NCI-H510A treated with DMSO at 0.1 percent for 48 hours (cell line): ENCODE data around the gene NAV1.
"Not testable (repeated sequence)": the region's sequence is repeated elsewhere in the genome, so short reads cannot be mapped to it uniquely, and the experiment has no call there.

Experiments
- DNase-seq: peaks from one replicate; lab custom pipeline; 2025; lab: John Stamatoyannopoulos, UW

Gene NAV1, protein sequence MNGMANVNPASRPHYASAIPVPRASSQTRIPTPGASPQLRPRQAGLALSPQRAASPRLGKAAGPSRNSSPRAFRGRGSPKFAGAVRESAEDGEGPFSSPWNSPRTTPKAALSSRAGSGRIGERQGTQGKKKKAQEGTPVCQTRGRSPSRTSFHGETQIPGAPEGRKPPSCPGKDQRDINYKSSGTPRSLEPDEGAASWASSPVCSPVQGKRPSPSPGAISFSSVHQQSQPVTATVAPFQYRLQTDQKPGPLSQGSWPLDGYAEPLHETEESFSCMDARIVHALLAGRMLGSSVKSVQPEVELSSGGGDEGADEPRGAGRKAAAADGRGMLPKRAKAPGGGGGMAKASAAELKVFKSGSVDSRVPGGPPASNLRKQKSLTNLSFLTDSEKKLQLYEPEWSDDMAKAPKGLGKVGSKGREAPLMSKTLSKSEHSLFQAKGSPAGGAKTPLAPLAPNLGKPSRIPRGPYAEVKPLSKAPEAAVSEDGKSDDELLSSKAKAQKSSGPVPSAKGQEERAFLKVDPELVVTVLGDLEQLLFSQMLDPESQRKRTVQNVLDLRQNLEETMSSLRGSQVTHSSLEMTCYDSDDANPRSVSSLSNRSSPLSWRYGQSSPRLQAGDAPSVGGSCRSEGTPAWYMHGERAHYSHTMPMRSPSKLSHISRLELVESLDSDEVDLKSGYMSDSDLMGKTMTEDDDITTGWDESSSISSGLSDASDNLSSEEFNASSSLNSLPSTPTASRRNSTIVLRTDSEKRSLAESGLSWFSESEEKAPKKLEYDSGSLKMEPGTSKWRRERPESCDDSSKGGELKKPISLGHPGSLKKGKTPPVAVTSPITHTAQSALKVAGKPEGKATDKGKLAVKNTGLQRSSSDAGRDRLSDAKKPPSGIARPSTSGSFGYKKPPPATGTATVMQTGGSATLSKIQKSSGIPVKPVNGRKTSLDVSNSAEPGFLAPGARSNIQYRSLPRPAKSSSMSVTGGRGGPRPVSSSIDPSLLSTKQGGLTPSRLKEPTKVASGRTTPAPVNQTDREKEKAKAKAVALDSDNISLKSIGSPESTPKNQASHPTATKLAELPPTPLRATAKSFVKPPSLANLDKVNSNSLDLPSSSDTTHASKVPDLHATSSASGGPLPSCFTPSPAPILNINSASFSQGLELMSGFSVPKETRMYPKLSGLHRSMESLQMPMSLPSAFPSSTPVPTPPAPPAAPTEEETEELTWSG (N-terminal part only)

GRCh38 chr1:201538612-201539551 lies at the start of gene NAV1:
Gene NAV1 (plus strand): TSS chr1:201539127. CDS start chr1:201622885, 83,758 bp downstream.
- peak; percentile 75 for DNase-seq

- DNase-seq = no peak
Measured at GRCh38 chr1:201489643-201490261, 49.2 kb upstream of the NAV1 start.

DNA sequence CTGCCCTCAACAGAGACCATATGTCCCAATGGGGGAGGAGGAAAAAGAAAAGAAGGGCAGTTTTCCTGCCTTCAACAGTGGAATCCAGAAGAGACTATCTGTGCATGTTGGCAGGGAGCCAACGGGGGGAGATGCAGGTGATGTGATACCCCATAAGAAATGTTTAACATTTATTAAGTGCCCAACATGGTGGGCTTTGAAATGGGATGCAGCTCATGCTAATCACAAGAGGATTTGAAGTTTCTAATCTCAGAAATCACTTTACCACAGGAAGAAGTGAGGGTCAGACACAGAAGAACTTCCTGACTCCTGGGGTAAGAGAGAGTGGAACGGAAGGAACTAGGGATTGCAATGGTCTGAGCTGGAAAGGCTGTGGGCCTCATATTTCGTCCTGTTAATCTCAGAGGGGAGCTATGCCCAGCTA lies 48.2 kb upstream of the NAV1 start:
- no peak for DNase-seq

- no peak for DNase-seq
Measured at GRCh38 chr1:201491896-201492511, 46.9 kb upstream of the NAV1 start.

DNA sequence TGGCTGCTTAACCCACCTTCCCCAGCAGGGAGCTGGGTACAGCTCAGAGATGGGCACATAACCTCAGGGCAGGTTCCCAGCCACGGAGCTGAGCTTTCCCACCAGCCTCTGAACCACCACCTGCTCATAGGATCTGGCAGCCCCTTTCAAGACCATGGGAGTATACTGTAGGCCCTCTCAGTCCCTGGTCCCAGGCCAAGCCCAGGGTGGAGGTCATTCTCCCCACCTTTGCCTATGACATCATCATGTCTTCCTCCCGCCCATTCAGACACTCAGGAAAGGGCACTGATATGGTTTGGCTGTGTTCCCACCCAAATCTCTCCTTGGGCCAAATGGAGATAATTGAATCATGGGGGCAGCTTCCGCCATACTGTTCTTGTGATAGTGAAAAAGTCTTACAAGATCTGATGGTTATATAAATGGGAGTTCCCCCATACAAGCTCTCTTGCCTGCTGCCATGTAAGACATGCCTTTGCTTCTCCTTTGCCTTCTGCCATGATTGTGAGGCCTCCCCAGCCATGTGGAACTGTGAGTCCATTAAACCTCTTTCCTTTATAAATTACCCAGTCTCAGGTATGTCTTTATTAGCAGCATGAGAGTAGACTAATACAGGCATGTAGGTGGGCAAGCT lies 45.8 kb upstream of the NAV1 start:
- DNase-seq = not testable (repeated sequence)

- no peak for DNase-seq
Measured at GRCh38 chr1:201493757-201494617, 44.9 kb upstream of the NAV1 start.

- DNase-seq = peak; percentile 23
Measured at GRCh38 chr1:201495551-201496295, 43.2 kb upstream of the NAV1 start.

- DNase-seq = no peak
Measured at GRCh38 chr1:201496296-201496690, 42.6 kb upstream of the NAV1 start.

DNA sequence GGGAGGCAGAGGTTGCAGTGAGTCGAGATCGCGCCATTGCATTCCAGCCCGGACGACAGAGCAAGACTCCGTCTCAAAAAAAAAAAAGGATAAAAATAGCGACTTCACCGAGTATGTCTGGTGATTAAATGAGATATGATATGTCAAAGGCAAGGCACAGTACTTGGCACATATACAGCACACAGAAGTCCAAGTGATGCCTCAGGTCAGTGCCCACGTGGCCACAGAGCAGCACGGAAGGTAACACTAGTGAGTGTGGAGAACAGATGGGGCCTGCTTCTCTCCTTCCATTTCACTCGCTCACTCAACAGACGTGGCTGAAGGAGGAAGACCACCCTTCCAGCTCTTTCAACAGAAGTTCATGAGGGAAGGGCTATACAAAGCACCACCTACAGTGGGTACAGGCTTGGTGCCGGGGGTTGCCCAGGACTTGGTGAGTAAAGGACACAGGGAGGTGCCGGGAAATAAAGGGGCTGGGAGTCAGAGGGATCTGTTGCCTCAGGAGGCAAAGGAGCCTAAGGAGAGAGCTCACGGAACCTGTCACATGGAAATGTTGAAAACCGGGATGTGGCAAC lies 40.9 kb upstream of the NAV1 start:
- no peak for DNase-seq

DNA sequence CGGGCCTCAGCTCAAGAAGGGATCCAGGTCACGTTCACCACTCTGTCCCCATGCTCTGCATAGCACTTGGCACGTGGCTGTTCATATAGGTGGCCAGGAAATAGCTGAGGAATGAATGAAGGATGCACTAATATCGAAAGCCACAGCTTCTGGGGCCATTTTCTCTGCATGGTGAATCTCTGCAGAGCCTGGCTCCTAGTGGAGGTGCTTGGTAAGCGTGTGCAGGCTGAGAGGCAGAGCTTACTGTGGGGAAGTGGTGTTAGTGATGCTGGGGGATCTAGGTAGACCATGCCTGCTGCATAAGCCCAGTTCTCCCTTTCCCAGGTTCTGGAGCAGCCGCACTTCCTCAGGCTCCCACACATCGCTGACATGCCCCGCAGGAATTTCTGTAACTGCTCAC lies 40.3 kb upstream of the NAV1 start:
- no peak for DNase-seq

GRCh38 chr1:201499191-201499590 lies 39.7 kb upstream of the NAV1 start:
- DNase-seq = no peak

GRCh38 chr1:201499795-201500669 lies 38.9 kb upstream of the NAV1 start:
- no peak for DNase-seq

- no peak for DNase-seq
Measured at GRCh38 chr1:201500670-201501120, 38.2 kb upstream of the NAV1 start.

DNA sequence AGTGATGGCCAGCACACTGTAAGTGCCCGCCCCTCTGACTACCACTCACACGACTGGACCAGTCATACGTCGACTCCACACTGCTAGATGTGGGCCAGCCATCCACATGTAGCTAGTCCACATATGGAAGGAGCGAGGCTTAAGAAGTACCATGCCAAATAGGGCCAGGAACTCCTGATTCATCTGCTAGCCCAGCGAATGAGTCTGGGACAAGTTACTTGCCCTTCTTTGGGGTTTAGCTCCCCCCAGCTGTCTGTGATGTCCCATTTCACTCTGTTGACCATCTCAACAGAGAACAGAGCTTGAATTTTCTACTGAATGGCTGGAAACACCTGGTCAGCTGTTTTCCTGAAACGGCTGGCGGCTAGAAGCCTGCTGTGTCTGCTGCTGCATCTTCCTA lies 37.8 kb upstream of the NAV1 start:
- no peak for DNase-seq

DNA sequence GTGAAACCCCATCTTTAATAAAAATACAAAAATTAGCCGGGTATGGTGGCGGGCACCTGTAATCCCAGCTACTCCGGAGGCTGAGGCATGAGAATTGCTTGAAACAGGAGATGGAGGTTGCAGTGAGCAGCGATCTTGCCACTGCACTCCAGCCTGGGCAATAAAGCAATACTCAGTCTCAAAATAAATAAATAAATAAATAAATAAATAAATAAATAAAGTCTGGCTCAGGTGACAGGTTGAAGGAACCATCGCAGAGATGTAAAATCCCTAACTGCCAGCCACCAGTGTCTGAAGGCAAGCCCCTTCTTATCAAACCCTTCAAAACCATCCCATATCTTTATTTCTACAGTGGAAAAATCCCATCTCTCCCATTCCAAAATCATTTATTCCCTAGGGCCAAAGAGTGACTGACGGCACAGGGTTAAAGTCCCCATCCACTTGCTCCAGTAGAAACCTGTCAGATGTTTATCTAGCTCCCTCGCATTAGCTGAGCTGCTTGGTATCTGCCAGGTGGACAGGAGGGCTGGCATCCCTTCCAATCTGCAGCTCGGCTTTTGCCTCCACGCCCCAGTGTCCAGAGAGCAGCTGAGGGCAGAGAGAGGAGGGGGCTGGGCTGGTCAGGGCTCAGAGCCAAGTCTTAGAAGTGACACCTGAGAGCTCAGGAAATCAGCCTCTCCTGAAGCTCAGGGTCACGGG lies 37.0 kb upstream of the NAV1 start:
- DNase-seq = peak; percentile 93

DNA sequence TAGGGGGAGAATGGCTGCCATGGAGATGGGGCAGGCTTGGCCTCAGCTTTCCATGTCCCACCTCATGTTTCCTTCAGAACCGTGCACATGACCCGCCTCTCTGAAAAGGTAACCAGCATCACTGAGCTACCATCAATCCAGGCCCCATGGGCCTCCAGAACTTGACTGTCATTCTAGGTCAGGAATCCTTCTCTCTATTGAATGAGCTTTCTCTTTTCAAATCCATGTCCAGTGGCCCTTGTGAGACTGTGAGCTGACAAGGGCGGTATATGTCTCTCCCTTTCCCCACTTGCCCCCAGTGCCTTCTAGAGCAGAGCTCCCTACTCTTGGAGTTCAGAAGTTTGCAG lies 36.4 kb upstream of the NAV1 start:
- DNase-seq = no peak
